Ovary (tissue), 3 donors: ENCODE data around the gene COMTD1.

Experiments
- EP300 ChIP-seq: sonication (generic); formaldehyde crosslinking; IDR thresholded peaks from one replicate; pipeline ENCODE4 v1.6.1; 2017; ENCODE audit warnings: antibody characterized with exemption
- POLR2A ChIP-seq: fragments of 450-650 bp; IDR thresholded peaks from one replicate; pipeline ENCODE4 v1.6.1; 2017; ENCODE audit warnings: antibody characterized with exemption, mild to moderate bottlenecking, moderate library complexity
- TF ChIP-seq, protein P1 (sequence below), 3 donors: fragments of 450-650 bp in 2 of 3; fragments of 200-600 bp in 1 of 3; IDR thresholded peaks; one replicate each; pipeline versions ENCODE4 v1.5.1 to v1.8.0; 2016 to 2022; ENCODE audit warnings: antibody characterized with exemption in 3 of 3, mild to moderate bottlenecking in 1 of 3
- donor health status: DM: no; HTN: no; CAD: no.

DNA sequence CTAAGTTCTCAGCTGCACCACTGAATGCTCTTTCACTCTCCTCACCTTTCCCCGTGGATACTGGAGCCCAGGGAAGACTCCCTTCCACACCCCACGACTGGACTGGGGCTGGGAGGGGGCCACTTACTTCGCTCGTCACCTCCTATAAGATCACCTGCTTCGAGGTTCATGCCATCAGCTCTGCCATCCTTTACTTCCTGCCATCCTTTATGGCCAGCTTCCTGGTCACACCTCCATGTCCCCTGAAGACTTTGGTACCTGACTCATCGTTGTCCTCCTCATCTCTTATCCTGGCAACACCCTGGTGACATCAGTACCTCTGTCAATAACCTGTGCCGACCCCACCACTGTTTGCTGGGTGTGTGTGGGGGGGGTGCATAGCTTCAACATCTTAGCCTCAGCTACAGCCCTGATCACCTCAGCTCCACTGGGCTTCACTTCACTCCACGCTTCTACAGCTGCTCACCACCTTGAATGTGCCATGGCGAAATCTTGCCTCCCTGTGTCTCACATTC lies 33.9 kb downstream of the COMTD1 start:
- TF ChIP-seq POLR2A (no peak), EP300 (no peak)
- TF ChIP-seq, protein P1, sequence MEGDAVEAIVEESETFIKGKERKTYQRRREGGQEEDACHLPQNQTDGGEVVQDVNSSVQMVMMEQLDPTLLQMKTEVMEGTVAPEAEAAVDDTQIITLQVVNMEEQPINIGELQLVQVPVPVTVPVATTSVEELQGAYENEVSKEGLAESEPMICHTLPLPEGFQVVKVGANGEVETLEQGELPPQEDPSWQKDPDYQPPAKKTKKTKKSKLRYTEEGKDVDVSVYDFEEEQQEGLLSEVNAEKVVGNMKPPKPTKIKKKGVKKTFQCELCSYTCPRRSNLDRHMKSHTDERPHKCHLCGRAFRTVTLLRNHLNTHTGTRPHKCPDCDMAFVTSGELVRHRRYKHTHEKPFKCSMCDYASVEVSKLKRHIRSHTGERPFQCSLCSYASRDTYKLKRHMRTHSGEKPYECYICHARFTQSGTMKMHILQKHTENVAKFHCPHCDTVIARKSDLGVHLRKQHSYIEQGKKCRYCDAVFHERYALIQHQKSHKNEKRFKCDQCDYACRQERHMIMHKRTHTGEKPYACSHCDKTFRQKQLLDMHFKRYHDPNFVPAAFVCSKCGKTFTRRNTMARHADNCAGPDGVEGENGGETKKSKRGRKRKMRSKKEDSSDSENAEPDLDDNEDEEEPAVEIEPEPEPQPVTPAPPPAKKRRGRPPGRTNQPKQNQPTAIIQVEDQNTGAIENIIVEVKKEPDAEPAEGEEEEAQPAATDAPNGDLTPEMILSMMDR (IDR thresholded peaks at IDR 0.05), result no peak
